ENCODE results near the gene PAPOLB.

The PAPOLB gene

GRCh38 chr7:4840079-4840501, 21.7 kb downstream of the PAPOLB start:
- DNase-seq: no peak

GRCh38 chr7:4838626-4839334, 23.1 kb downstream of the PAPOLB start:
- DNase-seq: no peak

GRCh38 chr7:4837803-4838625, 23.8 kb downstream of the PAPOLB start:
- DNase-seq: no peak

GRCh38 chr7:4837041-4837802, 24.6 kb downstream of the PAPOLB start:
- no peak for DNase-seq

- DNase-seq: no peak
These were observed 25.6 kb downstream of the PAPOLB start for GRCh38 chr7:4836206-4836661.

GRCh38 chr7:4835398-4836205, 26.2 kb downstream of the PAPOLB start:
- DNase-seq: no peak

GRCh38 chr7:4834601-4835397, 27.0 kb downstream of the PAPOLB start:
- DNase-seq: no peak

GRCh38 chr7:4833691-4834600, 27.9 kb downstream of the PAPOLB start:
- DNase-seq: no peak

GRCh38 chr7:4833176-4833575, 28.7 kb downstream of the PAPOLB start:
- DNase-seq: no peak

- DNase-seq: no peak
These were observed 29.1 kb downstream of the PAPOLB start for GRCh38 chr7:4832711-4833110.

GRCh38 chr7:4831723-4832495, 29.9 kb downstream of the PAPOLB start:
- DNase-seq: no peak

GRCh38 chr7:4830176-4830575, 31.7 kb downstream of the PAPOLB start:
- peak; percentile 36 for DNase-seq

GRCh38 chr7:4828720-4829383, 33.0 kb downstream of the PAPOLB start:
- DNase-seq: no peak

- no peak for DNase-seq
These were observed 36.7 kb downstream of the PAPOLB start for GRCh38 chr7:4825081-4825480.

GRCh38 chr7:4824120-4824775, 37.6 kb downstream of the PAPOLB start:
- no peak for DNase-seq

GRCh38 chr7:4823441-4824119, 38.2 kb downstream of the PAPOLB start:
- DNase-seq: no peak

- peak; percentile 11 for DNase-seq
These were observed 39.2 kb downstream of the PAPOLB start for GRCh38 chr7:4822677-4823076.

GRCh38 chr7:4820967-4821471, 40.8 kb downstream of the PAPOLB start:
- DNase-seq: no peak
